RCC 7860 (cell line): ENCODE data around the gene ABHD15.

Experiments
- DNase-seq: peaks from one replicate; pipeline ENCODE4 v3.0.0-alpha.2; 2015; ENCODE audit warnings: low spot score
- FAIRE-seq: peaks from 2 replicates; lab custom pipeline; 2012; peaks lifted over from hg19 to GRCh38; lab: Jason Lieb, UNC

Gene ABHD15

GRCh38 chr17:29583324-29584248 lies 16.7 kb upstream of the ABHD15 start:
- DNase-seq (no peak), FAIRE-seq (no peak)

- FAIRE-seq (no peak), DNase-seq (no peak)
These were observed 15.9 kb upstream of the ABHD15 start for GRCh38 chr17:29582772-29583171.

- DNase-seq = no peak
These were observed 15.5 kb upstream of the ABHD15 start for GRCh38 chr17:29582254-29582765.

GRCh38 chr17:29581583-29582253 lies 14.9 kb upstream of the ABHD15 start:
- no peak for FAIRE-seq
- DNase-seq = no peak

More at GRCh38 chr17:29582254-29582765, 15.5 kb upstream of the ABHD15 start:
- no peak for FAIRE-seq

GRCh38 chr17:29579866-29580771 lies 13.3 kb upstream of the ABHD15 start:
- DNase-seq (peak; percentile 66), FAIRE-seq (no peak)

- DNase-seq = no peak
- no peak for FAIRE-seq
These were observed 12.0 kb upstream of the ABHD15 start for GRCh38 chr17:29578626-29579485.

- FAIRE-seq (no peak), DNase-seq (no peak)
These were observed 10.8 kb upstream of the ABHD15 start for GRCh38 chr17:29577385-29578211.

- DNase-seq (no peak), FAIRE-seq (no peak)
These were observed 10.1 kb upstream of the ABHD15 start for GRCh38 chr17:29577001-29577370.

GRCh38 chr17:29576214-29577000 lies 9.6 kb upstream of the ABHD15 start:
- FAIRE-seq (no peak), DNase-seq (no peak)

GRCh38 chr17:29575511-29576213 lies 8.8 kb upstream of the ABHD15 start:
- DNase-seq (no peak), FAIRE-seq (no peak)

GRCh38 chr17:29574732-29575510 lies 8.1 kb upstream of the ABHD15 start:
- FAIRE-seq (no peak), DNase-seq (no peak)

GRCh38 chr17:29573871-29574731 lies 7.3 kb upstream of the ABHD15 start:
- FAIRE-seq = no peak
- DNase-seq = no peak

- no peak for FAIRE-seq
These were observed 6.7 kb upstream of the ABHD15 start for GRCh38 chr17:29573558-29573869.

GRCh38 chr17:29572691-29573557 lies 6.1 kb upstream of the ABHD15 start:
- no peak for DNase-seq
- no peak for FAIRE-seq

More at GRCh38 chr17:29573558-29573869, 6.7 kb upstream of the ABHD15 start:
- no peak for DNase-seq
